Panc1 (cell line): ENCODE results near the gene CHST11. TPM values are rescaled to one million over a fixed set of nuclear protein-coding genes. Genes with fewer than 3 reads are reported as not detected.

Experiments
- ATAC-seq: fragments of 200-7000 bp; cut with Tn5 transposase; 2 replicates; pipeline ENCODE4 v1.9.1; 2020; ENCODE audit warnings: mild to moderate bottlenecking, moderate library complexity
- BruUV-seq: library from RNA; stranded (reverse); fragments of 400-500 nt; replicated peaks from 2 replicates; lab custom pipeline; 2021; lab: Mats Ljungman, UMichigan
- CTCF ChIA-PET: fragments of 300-600 bp; sonication (Branson Sonifier 250); formaldehyde crosslinking; loops from one replicate; lab custom pipeline; 2022; ENCODE audit warnings: antibody characterized with exemption; lab: Charles Lee
- POLR2A ChIA-PET: fragments of 300-600 bp; sonication (Branson Sonifier 250); formaldehyde crosslinking; loops from one replicate; lab custom pipeline; 2022; ENCODE audit warnings: antibody characterized with exemption; lab: Charles Lee
- DNase-seq: peaks from one replicate; pipeline ENCODE4 v3.0.0-alpha.2; 2010; ENCODE audit warnings: low read depth, low spot score
- H3K27ac ChIP-seq: 2 replicates; pipeline ENCODE4 v1.5.1; 2011; ENCODE audit warnings: mild to moderate bottlenecking, low read length, inconsistent platforms
- H3K27me3 ChIP-seq: fragments of 200-500 bp; sonication (Bioruptor generic); 2 replicates; pipeline ENCODE4 v1.6.0; 2014; ENCODE audit warnings: low read length, inconsistent platforms; ENCODE audit not compliant: control insufficient read depth, insufficient read depth
- H3K36me3 ChIP-seq: fragments of 200-500 bp; sonication (Bioruptor generic); 2 replicates; pipeline ENCODE4 v1.5.1; 2014; ENCODE audit warnings: inconsistent platforms, mild to moderate bottlenecking, low read length, moderate library complexity; ENCODE audit not compliant: control insufficient read depth, insufficient read depth
- H3K4me1 ChIP-seq: 2 replicates; pipeline ENCODE4 v1.5.1; 2011; ENCODE audit warnings: inconsistent platforms, mild to moderate bottlenecking, low read length, moderate library complexity; ENCODE audit not compliant: control insufficient read depth, insufficient read depth
- H3K4me3 ChIP-seq, 2 experiments: 2 replicates each; pipeline ENCODE4 v1.5.1; 2011 to 2012; ENCODE audit warnings: low read depth in 2 of 2, low read length in 2 of 2, mild to moderate bottlenecking in 2 of 2, inconsistent platforms in 1 of 2, moderate library complexity in 1 of 2
- H3K9me3 ChIP-seq: fragments of 200-500 bp; sonication (Bioruptor generic); 2 replicates; pipeline ENCODE4 v1.5.1; 2014; ENCODE audit warnings: low read depth, mild to moderate bottlenecking, inconsistent platforms, low read length, moderate library complexity; ENCODE audit not compliant: control insufficient read depth, insufficient read depth
- POLR2AphosphoS5 ChIP-seq: IDR thresholded peaks from 2 replicates; pipeline ENCODE4 v1.6.1; 2012; ENCODE audit warnings: mild to moderate bottlenecking, low read depth, low read length, moderate library complexity
- SIN3A ChIP-seq: IDR thresholded peaks from 2 replicates; pipeline ENCODE4 v1.6.1; 2012; ENCODE audit warnings: low read depth, mild to moderate bottlenecking, low read length, moderate library complexity, borderline replicate concordance; ENCODE audit not compliant: insufficient read depth
- TCF7L2 ChIP-seq: IDR thresholded peaks from 2 replicates; pipeline ENCODE4 v1.6.1; 2011; ENCODE audit warnings: mild to moderate bottlenecking, low read depth, low read length, inconsistent platforms
- in situ Hi-C: cut with HindIII; loops from 2 replicates; pipeline ENCODE4 v1.10.0; 2016; ENCODE audit warnings: low sequenced_read_pairs, low pct_unique_long_range_greater_than_20kb
- intact Hi-C: fragments of 100-400 bp; cut with micrococcal nuclease; formaldehyde crosslinking; loops from one replicate; pipeline ENCODE4 v1.10.0; 2022; ENCODE audit not compliant: unreplicated experiment
- total RNA-seq: library from RNA; stranded (reverse); gene quantifications from one replicate; pipeline ENCODE4 v1.2.1, GENCODE V29; 2021; ENCODE audit not compliant: unreplicated experiment
- TF ChIP-seq, protein P1 (sequence below): fragments of 450-650 bp; IDR thresholded peaks from 2 replicates; pipeline ENCODE4 v1.5.1; 2017; ENCODE audit warnings: mild to moderate bottlenecking
- TF ChIP-seq, protein P2 (sequence below), 2 experiments: IDR thresholded peaks; 2 replicates each; pipeline ENCODE4 v1.6.1; 2011 to 2012; ENCODE audit warnings: low read depth in 2 of 2, control low read depth in 1 of 2, low read length in 1 of 2, mild to moderate bottlenecking in 1 of 2, moderate library complexity in 1 of 2; ENCODE audit not compliant: insufficient read depth in 1 of 2

The CHST11 gene
- total RNA-seq, 1 experiment from 2014 or later = 11.4 TPM

DNA sequence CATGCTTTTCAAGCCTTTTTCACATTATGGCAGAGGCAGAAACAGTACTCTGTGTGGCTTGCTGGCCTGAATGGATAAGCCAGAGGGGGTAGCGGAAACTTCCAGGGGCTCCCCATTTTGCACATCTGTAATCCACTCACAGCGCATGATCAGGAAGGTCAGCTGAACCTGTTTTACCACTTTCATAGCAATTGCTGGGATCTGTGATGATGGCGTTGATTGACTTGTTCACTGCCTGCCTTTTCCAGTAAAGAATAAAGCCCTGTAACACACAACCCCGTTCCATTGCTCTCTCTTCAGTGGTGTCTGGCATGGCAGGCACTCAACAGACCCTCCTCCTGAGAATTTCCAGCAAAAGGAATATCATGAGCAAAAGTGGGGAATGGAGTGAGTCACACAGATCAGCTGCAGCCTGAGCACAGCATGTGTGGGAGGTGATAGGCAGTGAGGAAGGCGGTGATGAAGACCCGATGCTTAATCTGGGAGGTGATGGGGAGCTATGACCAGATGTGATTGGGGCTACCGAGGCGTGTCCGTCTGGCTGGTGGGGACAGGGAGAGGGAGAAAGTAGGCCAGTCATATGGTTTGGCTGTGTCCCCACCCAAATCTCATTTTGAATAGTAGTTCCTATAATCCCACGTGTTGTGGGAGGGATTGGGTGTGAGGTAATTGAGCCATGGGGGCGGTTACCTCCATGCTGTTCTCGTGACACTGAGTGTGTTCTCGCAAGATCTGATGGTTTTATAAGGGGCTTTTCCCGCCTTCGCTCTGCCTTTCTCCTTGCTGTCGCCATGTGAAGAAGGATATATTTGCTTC, 44.7 kb upstream of the CHST11 start:
- no peaks in the 10 kb centered on the region for H3K27me3 ChIP-seq
- H3K4me3 ChIP-seq = no peak overlapping the region
- no peaks in the 10 kb centered on the region for H3K36me3 ChIP-seq
- DNase-seq (no peak), ATAC-seq (no peak)
- TF ChIP-seq, protein P1, sequence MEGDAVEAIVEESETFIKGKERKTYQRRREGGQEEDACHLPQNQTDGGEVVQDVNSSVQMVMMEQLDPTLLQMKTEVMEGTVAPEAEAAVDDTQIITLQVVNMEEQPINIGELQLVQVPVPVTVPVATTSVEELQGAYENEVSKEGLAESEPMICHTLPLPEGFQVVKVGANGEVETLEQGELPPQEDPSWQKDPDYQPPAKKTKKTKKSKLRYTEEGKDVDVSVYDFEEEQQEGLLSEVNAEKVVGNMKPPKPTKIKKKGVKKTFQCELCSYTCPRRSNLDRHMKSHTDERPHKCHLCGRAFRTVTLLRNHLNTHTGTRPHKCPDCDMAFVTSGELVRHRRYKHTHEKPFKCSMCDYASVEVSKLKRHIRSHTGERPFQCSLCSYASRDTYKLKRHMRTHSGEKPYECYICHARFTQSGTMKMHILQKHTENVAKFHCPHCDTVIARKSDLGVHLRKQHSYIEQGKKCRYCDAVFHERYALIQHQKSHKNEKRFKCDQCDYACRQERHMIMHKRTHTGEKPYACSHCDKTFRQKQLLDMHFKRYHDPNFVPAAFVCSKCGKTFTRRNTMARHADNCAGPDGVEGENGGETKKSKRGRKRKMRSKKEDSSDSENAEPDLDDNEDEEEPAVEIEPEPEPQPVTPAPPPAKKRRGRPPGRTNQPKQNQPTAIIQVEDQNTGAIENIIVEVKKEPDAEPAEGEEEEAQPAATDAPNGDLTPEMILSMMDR = no peak
- TF ChIP-seq TCF7L2 (no peak), SIN3A (no peak), POLR2AphosphoS5 (no peak)
- TF ChIP-seq, protein P2, sequence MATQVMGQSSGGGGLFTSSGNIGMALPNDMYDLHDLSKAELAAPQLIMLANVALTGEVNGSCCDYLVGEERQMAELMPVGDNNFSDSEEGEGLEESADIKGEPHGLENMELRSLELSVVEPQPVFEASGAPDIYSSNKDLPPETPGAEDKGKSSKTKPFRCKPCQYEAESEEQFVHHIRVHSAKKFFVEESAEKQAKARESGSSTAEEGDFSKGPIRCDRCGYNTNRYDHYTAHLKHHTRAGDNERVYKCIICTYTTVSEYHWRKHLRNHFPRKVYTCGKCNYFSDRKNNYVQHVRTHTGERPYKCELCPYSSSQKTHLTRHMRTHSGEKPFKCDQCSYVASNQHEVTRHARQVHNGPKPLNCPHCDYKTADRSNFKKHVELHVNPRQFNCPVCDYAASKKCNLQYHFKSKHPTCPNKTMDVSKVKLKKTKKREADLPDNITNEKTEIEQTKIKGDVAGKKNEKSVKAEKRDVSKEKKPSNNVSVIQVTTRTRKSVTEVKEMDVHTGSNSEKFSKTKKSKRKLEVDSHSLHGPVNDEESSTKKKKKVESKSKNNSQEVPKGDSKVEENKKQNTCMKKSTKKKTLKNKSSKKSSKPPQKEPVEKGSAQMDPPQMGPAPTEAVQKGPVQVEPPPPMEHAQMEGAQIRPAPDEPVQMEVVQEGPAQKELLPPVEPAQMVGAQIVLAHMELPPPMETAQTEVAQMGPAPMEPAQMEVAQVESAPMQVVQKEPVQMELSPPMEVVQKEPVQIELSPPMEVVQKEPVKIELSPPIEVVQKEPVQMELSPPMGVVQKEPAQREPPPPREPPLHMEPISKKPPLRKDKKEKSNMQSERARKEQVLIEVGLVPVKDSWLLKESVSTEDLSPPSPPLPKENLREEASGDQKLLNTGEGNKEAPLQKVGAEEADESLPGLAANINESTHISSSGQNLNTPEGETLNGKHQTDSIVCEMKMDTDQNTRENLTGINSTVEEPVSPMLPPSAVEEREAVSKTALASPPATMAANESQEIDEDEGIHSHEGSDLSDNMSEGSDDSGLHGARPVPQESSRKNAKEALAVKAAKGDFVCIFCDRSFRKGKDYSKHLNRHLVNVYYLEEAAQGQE (IDR thresholded peaks at IDR 0.05; ENCODE audit: insufficient read depth in 1 of 2, low read depth in 2 of 2, low read length in 1 of 2) = no peak
- H3K4me1 ChIP-seq = peaks cover 4% of the 10 kb centered on the region; the same call in 1 of the 2 replicates
- ChIA-PET POLR2A (no interaction called here), CTCF (interaction anchor here (0.6 kb wide), 1 partner anchor 242 kb away, joined by 3 read pairs; no protein-coding TSS in a partner anchor)
- in situ Hi-C loops = no loop called here
- no peak overlapping the region for H3K27ac ChIP-seq
- BruUV-seq = no TSS peak
- H3K9me3 ChIP-seq = no peaks in the 10 kb centered on the region
- intact Hi-C loops = no loop called here

DNA sequence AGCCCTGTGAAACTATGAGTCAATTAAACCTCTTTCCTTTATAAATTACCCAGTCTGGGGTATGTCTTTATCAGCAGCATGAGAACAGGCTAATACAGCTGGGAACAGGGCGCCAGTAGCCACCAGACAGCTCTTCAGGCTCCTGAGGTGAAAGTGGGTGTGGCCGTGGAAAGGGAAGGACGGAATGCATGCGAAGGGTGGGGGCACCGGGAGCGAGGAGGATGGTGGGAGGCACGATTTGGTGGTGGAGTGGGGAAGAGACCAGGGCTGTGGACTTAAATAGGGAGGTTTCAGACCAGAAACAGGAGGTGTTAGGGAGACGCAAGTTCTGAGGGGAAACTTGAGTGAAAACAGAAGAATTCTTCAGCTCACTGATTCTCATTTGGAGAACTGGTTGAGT, 44.1 kb upstream of the CHST11 start:
- H3K27me3 ChIP-seq = no peaks in the 10 kb centered on the region
- intact Hi-C loops = no loop called here
- peaks cover 4% of the 10 kb centered on the region; the same call in 1 of the 2 replicates for H3K4me1 ChIP-seq
- no TSS peak for BruUV-seq
- H3K27ac ChIP-seq = no peak overlapping the region
- H3K36me3 ChIP-seq = no peaks in the 10 kb centered on the region
- TF ChIP-seq, protein P1 = no peak
- TF ChIP-seq SIN3A = no peak
- TF ChIP-seq, protein P2 (IDR thresholded peaks at IDR 0.05; ENCODE audit: insufficient read depth in 1 of 2, low read depth in 2 of 2, low read length in 1 of 2) = no peak
- no peak for TF ChIP-seq POLR2AphosphoS5
- no peak for TF ChIP-seq TCF7L2
- no peaks in the 10 kb centered on the region for H3K9me3 ChIP-seq
- POLR2A ChIA-PET = no interaction called here
- ATAC-seq = no peak
- no peak overlapping the region for H3K4me3 ChIP-seq
- in situ Hi-C loops = no loop called here
- CTCF ChIA-PET = no interaction called here
- no peak for DNase-seq
